Cardiac muscle cell (in vitro differentiated cells and primary cell): ENCODE measurements around the gene DPYSL5. TPM values are rescaled to one million over a fixed set of nuclear protein-coding genes. Genes with fewer than 3 reads are reported as not detected.

Source experiments
- DNase-seq, 2 donors: peaks; one replicate each; pipeline versions ENCODE4 v3.0.0 to v3.0.0-alpha.2; 2010 to 2017; ENCODE audit warnings: low read depth in 1 of 2, low spot score in 1 of 2
- H3K27ac ChIP-seq: fragments of 200-600 bp; sonication (generic); 2 replicates; pipeline ENCODE4 v1.5.1; 2016
- H3K27me3 ChIP-seq: fragments of 200-600 bp; sonication (generic); 2 replicates; pipeline ENCODE4 v1.6.0; 2016; ENCODE audit warnings: control low read depth
- H3K36me3 ChIP-seq: fragments of 200-600 bp; sonication (generic); 2 replicates; pipeline ENCODE4 v1.5.1; 2016; ENCODE audit warnings: control low read depth
- H3K4me1 ChIP-seq: fragments of 200-600 bp; sonication (generic); 2 replicates; pipeline ENCODE4 v1.8.1; 2017; ENCODE audit warnings: low read depth, mild to moderate bottlenecking, mixed run types
- H3K4me3 ChIP-seq: fragments of 200-600 bp; sonication (generic); 2 replicates; pipeline ENCODE4 v1.5.1; 2016; ENCODE audit warnings: mild to moderate bottlenecking
- H3K9me3 ChIP-seq: fragments of 200-600 bp; sonication (generic); 2 replicates; pipeline ENCODE4 v1.5.1; 2017; ENCODE audit warnings: low read depth, mild to moderate bottlenecking, control low read depth
- CTCF ChIP-seq: IDR thresholded peaks from 2 replicates; pipeline ENCODE4 v1.5.1; 2012; ENCODE audit warnings: low read depth, mild to moderate bottlenecking, low read length
- polyA plus RNA-seq: library from polyadenylated mRNA; unstranded; fragments of >200 nt; fragmentation: Nextera tagmentation; extraction: Ambion mirVana; gene quantifications from 2 replicates; pipeline ENCODE4 v1.2.1, GENCODE V29; 2016
- total RNA-seq: library from RNA; depleted of rRNA; stranded (reverse); fragments of >200 nt; gene quantifications from 2 replicates; pipeline ENCODE4 v1.2.3, GENCODE V29; 2016

The DPYSL5 gene
- total and polyA plus RNA-seq, 2 experiments from 2014 or later: 4.1 to 5.6 TPM

GRCh38 chr2:26932974-26933373 is 85.0 kb downstream of the DPYSL5 start:
- H3K36me3 ChIP-seq: no peaks in the 10 kb centered on the region
- H3K4me1 ChIP-seq: no peaks in the 10 kb centered on the region
- no peak for DNase-seq
- H3K27me3 ChIP-seq: no peaks in the 10 kb centered on the region
- TF ChIP-seq CTCF: no peak
- no peak overlapping the region for H3K4me3 ChIP-seq
- H3K9me3 ChIP-seq: no peaks in the 10 kb centered on the region
- H3K27ac ChIP-seq: no peak overlapping the region

GRCh38 chr2:26933431-26934334 is 85.8 kb downstream of the DPYSL5 start:
- H3K4me1 ChIP-seq: no peaks in the 10 kb centered on the region
- no peaks in the 10 kb centered on the region for H3K27me3 ChIP-seq
- no peak for TF ChIP-seq CTCF
- H3K36me3 ChIP-seq: no peaks in the 10 kb centered on the region
- no peak overlapping the region for H3K4me3 ChIP-seq
- H3K27ac ChIP-seq: no peak overlapping the region
- DNase-seq: no peak
- no peaks in the 10 kb centered on the region for H3K9me3 ChIP-seq

- no peaks in the 10 kb centered on the region for H3K4me1 ChIP-seq
- TF ChIP-seq CTCF: no peak
- DNase-seq: no peak
- H3K4me3 ChIP-seq: no peak overlapping the region
- H3K27ac ChIP-seq: no peak overlapping the region
- no peaks in the 10 kb centered on the region for H3K9me3 ChIP-seq
- no peaks in the 10 kb centered on the region for H3K36me3 ChIP-seq
- H3K27me3 ChIP-seq: no peaks in the 10 kb centered on the region
These were observed 86.4 kb downstream of the DPYSL5 start for GRCh38 chr2:26934335-26934724.

- H3K27me3 ChIP-seq: no peaks in the 10 kb centered on the region
- DNase-seq: no peak
- no peak for TF ChIP-seq CTCF
- H3K36me3 ChIP-seq: no peaks in the 10 kb centered on the region
- no peak overlapping the region for H3K4me3 ChIP-seq
- H3K27ac ChIP-seq: no peak overlapping the region
- H3K9me3 ChIP-seq: no peaks in the 10 kb centered on the region
- no peaks in the 10 kb centered on the region for H3K4me1 ChIP-seq
These were observed 87.1 kb downstream of the DPYSL5 start for GRCh38 chr2:26934985-26935384.

GRCh38 chr2:26936855-26937254 is 88.9 kb downstream of the DPYSL5 start:
- no peak for TF ChIP-seq CTCF
- Histone ChIP-seq H3K4me1 (no peaks in the 10 kb centered on the region), H3K27me3 (no peaks in the 10 kb centered on the region), H3K36me3 (no peaks in the 10 kb centered on the region), H3K9me3 (no peaks in the 10 kb centered on the region), H3K27ac (no peak overlapping the region), H3K4me3 (no peak overlapping the region)
- no peak for DNase-seq
